Activated naive CD8-positive, alpha-beta T cell (primary cell): ENCODE data around the gene MYOT.

Experiments used
- H3K27ac Mint-ChIP-seq: one replicate; pipeline ENCODE4 v1.8.0; 2021; ENCODE audit warnings: mixed read lengths
- H3K27me3 Mint-ChIP-seq: one replicate; pipeline ENCODE4 v1.8.0; 2021; ENCODE audit warnings: mixed read lengths
- H3K36me3 Mint-ChIP-seq: one replicate; pipeline ENCODE4 v1.8.0; 2021; ENCODE audit warnings: mixed read lengths
- H3K4me1 Mint-ChIP-seq: one replicate; pipeline ENCODE4 v1.8.0; 2021; ENCODE audit warnings: low read depth, mixed read lengths
- H3K4me3 Mint-ChIP-seq: one replicate; pipeline ENCODE4 v1.8.0; 2021; ENCODE audit warnings: mild to moderate bottlenecking, mixed read lengths
- H3K9me3 Mint-ChIP-seq: one replicate; pipeline ENCODE4 v1.8.0; 2021; ENCODE audit warnings: low read depth, mixed read lengths

The MYOT gene

GRCh38 chr5:137867664-137868063, at the start of gene MYOT:
MYOT (plus strand) TSS chr5:137867860; CDS start chr5:137870652, 2,792 bp downstream.
- no peaks in the 10 kb centered on the region for H3K36me3 Mint-ChIP-seq
- no peak within 1 kb of the TSS for H3K4me3 Mint-ChIP-seq
- no peaks in the 10 kb centered on the region for H3K27me3 Mint-ChIP-seq
- H3K27ac Mint-ChIP-seq: no peak within 1 kb of the TSS
- no peaks in the 10 kb centered on the region for H3K4me1 Mint-ChIP-seq
- H3K9me3 Mint-ChIP-seq: no peaks in the 10 kb centered on the region

GRCh38 chr5:137819766-137820165, 47.9 kb upstream of the MYOT start:
- Mint-ChIP-seq H3K4me3 (no peak overlapping the region), H3K36me3 (peaks cover 12% of the 10 kb centered on the region), H3K9me3 (peaks cover 4% of the 10 kb centered on the region), H3K27me3 (no peaks in the 10 kb centered on the region), H3K4me1 (no peaks in the 10 kb centered on the region), H3K27ac (no peak overlapping the region)

GRCh38 chr5:137822158-137822764, 45.4 kb upstream of the MYOT start:
- H3K27me3 Mint-ChIP-seq: no peaks in the 10 kb centered on the region
- no peak overlapping the region for H3K4me3 Mint-ChIP-seq
- peaks cover 16% of the 10 kb centered on the region for H3K9me3 Mint-ChIP-seq
- no peak overlapping the region for H3K27ac Mint-ChIP-seq
- peaks cover 27% of the 10 kb centered on the region for H3K36me3 Mint-ChIP-seq
- H3K4me1 Mint-ChIP-seq: no peaks in the 10 kb centered on the region

GRCh38 chr5:137822984-137823383, 44.7 kb upstream of the MYOT start:
- H3K27me3 Mint-ChIP-seq: no peaks in the 10 kb centered on the region
- H3K27ac Mint-ChIP-seq: no peak overlapping the region
- H3K4me3 Mint-ChIP-seq: no peak overlapping the region
- no peaks in the 10 kb centered on the region for H3K4me1 Mint-ChIP-seq
- peaks cover 16% of the 10 kb centered on the region for H3K9me3 Mint-ChIP-seq
- H3K36me3 Mint-ChIP-seq: peaks cover 27% of the 10 kb centered on the region

GRCh38 chr5:137825165-137825564, 42.5 kb upstream of the MYOT start:
- H3K9me3 Mint-ChIP-seq: peaks cover 16% of the 10 kb centered on the region
- peaks cover 24% of the 10 kb centered on the region for H3K36me3 Mint-ChIP-seq
- no peak overlapping the region for H3K4me3 Mint-ChIP-seq
- no peaks in the 10 kb centered on the region for H3K27me3 Mint-ChIP-seq
- H3K27ac Mint-ChIP-seq: no peak overlapping the region
- no peaks in the 10 kb centered on the region for H3K4me1 Mint-ChIP-seq

- Mint-ChIP-seq H3K27me3 (no peaks in the 10 kb centered on the region), H3K27ac (no peak overlapping the region), H3K9me3 (peaks cover 16% of the 10 kb centered on the region), H3K4me3 (no peak overlapping the region), H3K36me3 (peaks cover 24% of the 10 kb centered on the region), H3K4me1 (no peaks in the 10 kb centered on the region)
These were observed 41.6 kb upstream of the MYOT start for GRCh38 chr5:137826067-137826466.

- no peaks in the 10 kb centered on the region for H3K27me3 Mint-ChIP-seq
- H3K4me3 Mint-ChIP-seq: no peak overlapping the region
- no peak overlapping the region for H3K27ac Mint-ChIP-seq
- H3K9me3 Mint-ChIP-seq: peaks cover 16% of the 10 kb centered on the region
- H3K36me3 Mint-ChIP-seq: peaks cover 27% of the 10 kb centered on the region
- no peaks in the 10 kb centered on the region for H3K4me1 Mint-ChIP-seq
These were observed 39.5 kb upstream of the MYOT start for GRCh38 chr5:137828180-137828579.

- no peak overlapping the region for H3K4me3 Mint-ChIP-seq
- no peak overlapping the region for H3K27ac Mint-ChIP-seq
- H3K27me3 Mint-ChIP-seq: no peaks in the 10 kb centered on the region
- H3K4me1 Mint-ChIP-seq: no peaks in the 10 kb centered on the region
- peaks cover 25% of the 10 kb centered on the region for H3K36me3 Mint-ChIP-seq
- H3K9me3 Mint-ChIP-seq: peaks cover 15% of the 10 kb centered on the region
These were observed 39.0 kb upstream of the MYOT start for GRCh38 chr5:137828664-137829063.

- Mint-ChIP-seq H3K4me3 (no peak overlapping the region), H3K27ac (no peak overlapping the region), H3K9me3 (peaks cover 9% of the 10 kb centered on the region), H3K4me1 (no peaks in the 10 kb centered on the region), H3K36me3 (peaks cover 12% of the 10 kb centered on the region), H3K27me3 (no peaks in the 10 kb centered on the region)
These were observed 36.6 kb upstream of the MYOT start for GRCh38 chr5:137831105-137831504.

GRCh38 chr5:137831526-137831925, 36.1 kb upstream of the MYOT start:
- Mint-ChIP-seq H3K4me1 (no peaks in the 10 kb centered on the region), H3K9me3 (peaks cover 4% of the 10 kb centered on the region), H3K27ac (no peak overlapping the region), H3K36me3 (peaks cover 8% of the 10 kb centered on the region), H3K27me3 (no peaks in the 10 kb centered on the region), H3K4me3 (no peak overlapping the region)

- H3K4me1 Mint-ChIP-seq: no peaks in the 10 kb centered on the region
- no peaks in the 10 kb centered on the region for H3K9me3 Mint-ChIP-seq
These were observed 35.2 kb upstream of the MYOT start for GRCh38 chr5:137832416-137832815.

GRCh38 chr5:137833463-137833862, 34.2 kb upstream of the MYOT start:
- Mint-ChIP-seq H3K9me3 (no peaks in the 10 kb centered on the region), H3K27ac (no peak overlapping the region), H3K4me3 (no peak overlapping the region), H3K36me3 (peaks cover 4% of the 10 kb centered on the region), H3K4me1 (no peaks in the 10 kb centered on the region), H3K27me3 (no peaks in the 10 kb centered on the region)

More at GRCh38 chr5:137832416-137832815, 35.2 kb upstream of the MYOT start:
- H3K36me3 Mint-ChIP-seq: peaks cover 4% of the 10 kb centered on the region
- H3K4me3 Mint-ChIP-seq: no peak overlapping the region
- H3K27ac Mint-ChIP-seq: no peak overlapping the region
- no peaks in the 10 kb centered on the region for H3K27me3 Mint-ChIP-seq

- Mint-ChIP-seq H3K27me3 (no peaks in the 10 kb centered on the region), H3K4me3 (no peak overlapping the region), H3K27ac (no peak overlapping the region), H3K36me3 (peaks cover 4% of the 10 kb centered on the region), H3K9me3 (no peaks in the 10 kb centered on the region), H3K4me1 (no peaks in the 10 kb centered on the region)
These were observed 33.1 kb upstream of the MYOT start for GRCh38 chr5:137834498-137835049.

- Mint-ChIP-seq H3K27me3 (no peaks in the 10 kb centered on the region), H3K36me3 (peaks cover 4% of the 10 kb centered on the region), H3K9me3 (no peaks in the 10 kb centered on the region), H3K27ac (no peak overlapping the region), H3K4me1 (no peaks in the 10 kb centered on the region), H3K4me3 (no peak overlapping the region)
These were observed 31.4 kb upstream of the MYOT start for GRCh38 chr5:137836298-137836697.

GRCh38 chr5:137836997-137837396, 30.7 kb upstream of the MYOT start:
- no peak overlapping the region for H3K27ac Mint-ChIP-seq
- no peaks in the 10 kb centered on the region for H3K4me1 Mint-ChIP-seq
- H3K9me3 Mint-ChIP-seq: no peaks in the 10 kb centered on the region
- no peaks in the 10 kb centered on the region for H3K27me3 Mint-ChIP-seq
- peaks cover 2% of the 10 kb centered on the region for H3K36me3 Mint-ChIP-seq
- no peak overlapping the region for H3K4me3 Mint-ChIP-seq
